SHP77 treated with DMSO at 0.1 percent for 48 hours (cell line): ENCODE data around the gene WDR37.

ENCODE experiments used
- DNase-seq: peaks from one replicate; lab custom pipeline; 2025; lab: John Stamatoyannopoulos, UW

WDR37 gene

DNA sequence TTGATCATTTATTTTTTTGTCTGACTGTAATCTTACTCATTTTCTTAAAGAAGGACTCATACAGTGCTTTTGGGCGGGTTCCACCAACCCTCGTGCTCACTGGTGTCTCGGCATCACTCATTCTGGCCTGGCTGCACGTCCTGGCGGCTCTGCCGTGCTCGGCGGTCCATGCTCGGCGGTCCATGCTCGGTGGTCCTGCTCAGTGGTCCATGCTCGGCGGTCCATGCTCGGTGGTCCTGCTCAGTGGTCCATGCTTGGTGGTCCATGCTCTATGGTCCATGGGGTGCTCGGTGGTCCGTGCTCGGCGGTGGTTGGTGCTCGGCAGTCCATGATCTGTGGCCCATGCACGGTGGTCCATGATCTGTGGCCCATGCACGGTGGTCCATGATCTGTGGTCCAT is 72.5 kb downstream of the WDR37 start:
- DNase-seq = no peak

DNA sequence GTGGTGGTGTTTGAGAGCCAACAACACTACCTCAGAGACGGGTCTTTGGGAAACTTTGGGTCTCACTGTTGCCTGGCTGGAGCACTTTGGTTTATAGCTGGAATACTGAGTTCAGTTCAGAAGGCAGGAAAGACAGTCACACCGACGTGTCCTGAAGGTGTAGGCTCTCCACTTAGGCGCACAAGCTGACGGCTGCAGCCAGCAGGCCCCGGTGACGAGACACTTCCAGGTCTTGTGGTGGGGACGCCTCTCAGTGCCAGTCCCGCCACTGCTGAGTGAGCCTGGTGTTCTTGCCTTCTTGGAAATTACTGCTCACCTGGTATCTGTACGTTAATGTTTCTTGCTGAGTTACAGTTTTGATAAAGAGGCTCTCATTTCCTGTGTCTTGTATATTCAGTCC is 74.0 kb downstream of the WDR37 start:
- no peak for DNase-seq

GRCh38 chr10:1130995-1131790 is 75.0 kb downstream of the WDR37 start:
- no peak for DNase-seq

GRCh38 chr10:1132584-1132983 is 76.4 kb downstream of the WDR37 start:
- DNase-seq = no peak

DNA sequence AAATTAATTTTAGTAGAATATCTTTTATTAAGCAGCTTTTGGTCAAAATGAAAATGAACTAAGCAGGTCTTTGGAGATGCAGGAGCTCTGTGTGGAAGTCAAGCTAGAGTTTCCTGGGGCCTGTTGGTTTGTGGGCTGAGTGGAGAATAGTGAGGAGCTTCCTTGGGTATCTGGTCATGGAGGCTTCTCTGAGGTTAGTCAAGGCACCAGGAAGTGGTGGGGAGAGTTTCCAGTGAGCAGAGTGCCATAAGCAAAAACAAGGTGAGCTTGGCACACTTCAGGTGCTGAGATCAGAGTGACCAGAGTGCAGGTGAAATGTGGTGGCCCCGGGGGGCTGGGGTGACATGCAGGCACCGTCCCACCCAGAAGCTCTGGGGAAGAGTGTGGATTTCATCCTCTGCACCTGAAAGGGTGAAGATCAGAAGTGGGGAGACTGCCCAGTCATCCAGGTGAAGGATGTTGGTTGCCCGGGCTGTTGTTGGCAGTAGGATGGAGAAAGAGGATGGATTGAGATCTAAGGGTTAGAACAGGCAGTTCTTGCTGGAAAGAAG is 77.4 kb downstream of the WDR37 start:
- no peak for DNase-seq

GRCh38 chr10:1134156-1134555 is 78.0 kb downstream of the WDR37 start:
- no peak for DNase-seq

DNA sequence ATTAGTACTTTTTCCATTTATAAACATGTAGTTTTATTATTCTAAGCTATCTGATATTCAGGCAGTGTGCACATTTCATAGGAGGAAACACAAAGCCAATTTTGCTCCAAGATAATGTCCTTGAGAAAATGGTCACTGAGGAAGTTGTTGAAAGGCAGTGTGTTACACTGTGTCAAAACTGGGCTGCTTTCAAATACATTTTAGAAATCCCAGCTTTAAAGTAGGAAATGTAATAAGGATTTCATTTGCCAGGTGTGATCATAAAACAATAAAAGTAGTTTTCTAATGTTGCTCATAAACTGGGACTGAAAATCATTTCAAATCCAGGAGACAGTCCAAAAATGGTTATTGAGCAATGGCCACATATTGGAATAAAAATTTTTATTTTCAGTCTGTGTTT is 80.1 kb downstream of the WDR37 start:
- no peak for DNase-seq

DNA sequence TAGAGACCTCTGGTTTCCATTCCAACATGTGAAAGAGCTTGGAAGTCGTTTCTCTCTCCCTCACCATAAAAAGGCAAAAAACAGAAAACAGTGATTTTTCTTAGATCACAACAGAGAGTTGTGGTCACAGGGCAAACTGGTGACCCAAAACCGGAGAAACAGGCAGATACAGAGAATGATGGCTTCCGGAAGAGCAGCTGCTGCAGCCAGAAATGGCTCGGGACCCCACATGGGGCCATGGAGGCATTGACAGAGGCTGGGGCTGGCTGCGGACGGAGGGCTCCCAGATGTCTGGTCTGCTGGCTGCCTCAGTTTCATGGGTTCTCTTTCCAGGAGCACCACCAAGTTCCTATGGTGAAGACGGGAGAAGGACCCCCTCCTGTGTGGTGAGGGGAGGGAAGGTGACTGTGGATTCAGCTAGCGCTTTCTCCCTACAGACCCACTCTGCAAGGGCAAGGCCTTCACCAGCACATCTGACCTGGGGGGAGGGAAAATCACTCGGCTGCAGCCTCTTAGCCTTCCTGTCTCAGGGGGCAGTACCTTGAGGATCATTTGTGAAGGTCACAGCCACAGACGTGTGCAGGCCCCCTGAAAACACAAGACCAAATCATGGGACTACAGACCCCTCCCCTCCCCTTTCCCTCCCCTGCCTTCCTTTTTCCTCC is 81.4 kb downstream of the WDR37 start:
- no peak for DNase-seq

DNA sequence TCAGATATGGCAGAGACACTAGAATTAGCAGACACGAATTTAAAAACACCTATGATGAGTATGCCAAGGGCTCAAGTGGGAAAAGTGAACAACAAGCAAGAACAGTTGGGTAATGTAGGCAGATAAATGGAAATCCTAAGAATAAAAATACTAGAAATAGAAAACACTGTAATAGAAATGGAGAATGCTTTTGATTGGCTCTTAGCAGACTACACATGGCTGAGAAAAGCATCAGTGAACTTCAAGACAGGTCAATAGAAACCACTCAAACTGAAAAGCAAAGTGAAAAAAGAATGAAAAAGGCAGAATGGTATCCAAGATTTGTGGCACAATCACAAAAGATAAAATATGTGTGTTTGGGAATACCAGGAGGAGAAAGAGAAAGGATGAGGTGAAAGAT is 82.3 kb downstream of the WDR37 start:
- DNase-seq = no peak

DNA sequence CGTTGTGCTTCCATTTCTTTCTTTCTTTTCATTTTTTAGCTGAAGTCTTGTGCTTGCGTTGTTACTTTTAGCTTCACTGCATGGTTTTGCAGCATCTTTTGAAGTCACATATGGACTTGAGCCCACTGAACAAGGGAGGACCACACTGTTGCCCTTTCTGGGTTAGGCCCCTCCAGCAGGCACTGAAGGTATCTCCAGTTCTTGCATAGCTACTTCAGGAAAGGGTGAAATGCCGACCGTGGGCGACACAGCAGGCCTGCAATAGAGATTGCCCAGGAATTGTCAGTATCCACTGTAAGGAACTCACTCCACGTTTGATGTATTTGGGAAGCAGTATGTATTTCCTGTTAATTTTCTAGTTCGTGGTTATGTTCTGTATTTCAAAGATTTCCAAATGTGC is 85.1 kb downstream of the WDR37 start:
- no peak for DNase-seq

GRCh38 chr10:1141701-1142100 is 85.5 kb downstream of the WDR37 start:
- DNase-seq = no peak

DNA sequence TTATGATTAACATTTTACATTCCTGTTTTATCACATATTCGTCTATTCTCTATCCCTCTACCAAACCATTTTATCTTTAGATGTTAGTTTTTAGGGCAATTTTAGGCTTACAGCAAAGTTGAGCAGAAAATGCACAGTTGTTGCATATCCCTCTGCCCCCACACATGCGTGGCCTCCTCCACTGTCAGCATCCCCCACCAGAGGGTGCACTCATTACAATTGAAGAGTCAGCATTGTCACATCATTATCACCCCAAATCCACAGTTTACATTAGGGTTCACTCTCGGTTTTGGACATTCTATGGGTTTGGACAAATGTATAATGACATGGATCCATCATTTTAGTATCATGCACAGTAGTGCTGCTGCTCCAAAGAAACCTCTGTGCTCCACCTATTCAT is 86.4 kb downstream of the WDR37 start:
- no peak for DNase-seq

- DNase-seq = no peak
These were observed 91.6 kb downstream of the WDR37 start for GRCh38 chr10:1147810-1148209.

- no peak for DNase-seq
These were observed 92.8 kb downstream of the WDR37 start for GRCh38 chr10:1148855-1149605.

- DNase-seq = no peak
These were observed 93.8 kb downstream of the WDR37 start for GRCh38 chr10:1149793-1150637.

DNA sequence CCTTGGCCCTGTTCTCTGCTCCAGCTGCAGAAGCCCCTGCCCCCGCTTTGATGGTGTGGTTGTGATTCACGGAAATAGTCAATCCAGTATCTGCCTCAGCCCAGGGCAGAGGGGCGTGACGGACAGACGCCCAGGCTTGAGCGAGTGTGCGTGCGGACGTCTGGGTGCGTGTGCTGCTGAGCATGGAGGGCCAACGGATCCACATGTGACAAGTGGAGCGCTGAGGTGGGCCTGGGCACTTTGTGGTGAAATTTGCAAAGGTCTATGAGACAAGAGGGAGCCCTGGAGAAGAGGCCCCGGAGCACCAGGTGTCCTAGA is 94.4 kb downstream of the WDR37 start:
- DNase-seq = no peak

GRCh38 chr10:1151076-1152033 is 95.2 kb downstream of the WDR37 start:
- DNase-seq = no peak

- no peak for DNase-seq
These were observed 96.4 kb downstream of the WDR37 start for GRCh38 chr10:1152386-1153250.

GRCh38 chr10:1153251-1153763 is 97.1 kb downstream of the WDR37 start:
- no peak for DNase-seq
